ENCODE data around the gene M1AP.

- TF ChIP-seq CTCF (IDR thresholded peaks at IDR 0.05): no peak
- TF ChIP-seq POLR2A (IDR thresholded peaks at IDR 0.05): no peak
These were observed 96.6 kb downstream of the M1AP start for GRCh38 chr2:74551530-74551929.

Measured in Peyer's patch (tissue), 4 donors.